Colonic mucosa (tissue), 4 donors: Measurements from ENCODE around the gene SMDT1. TPM values are rescaled to one million over a fixed set of nuclear protein-coding genes. Genes with fewer than 3 reads are reported as not detected.
A peak's percentile ranks its signal among the peaks of the same experiment; 100 is the strongest.

Experiments used
- DNase-seq: peaks from one replicate; pipeline ENCODE4 v3.0.0-alpha.2; 2020
- H3K27ac ChIP-seq: fragments of 200-600 bp; one replicate; pipeline ENCODE4 v1.8.0; 2021
- H3K27me3 ChIP-seq: fragments of 200-600 bp; one replicate; pipeline ENCODE4 v1.8.0; 2021
- H3K36me3 ChIP-seq: fragments of 200-600 bp; one replicate; pipeline ENCODE4 v1.8.0; 2021
- H3K4me1 ChIP-seq: fragments of 200-600 bp; one replicate; pipeline ENCODE4 v1.8.0; 2021; ENCODE audit warnings: mild to moderate bottlenecking
- H3K4me3 ChIP-seq: fragments of 200-600 bp; one replicate; pipeline ENCODE4 v1.8.0; 2021
- H3K9ac ChIP-seq, 2 donors: one replicate each; pipeline ENCODE4 v1.7.0; 2013; ENCODE audit warnings: control low read depth in 2 of 2, low read depth in 2 of 2, low read length in 2 of 2
- H3K9me3 ChIP-seq: fragments of 200-600 bp; one replicate; pipeline ENCODE4 v1.8.0; 2021
- intact Hi-C: fragments of 100-400 bp; cut with DNase I; formaldehyde crosslinking; loops from one replicate; pipeline ENCODE4 v1.14.1; 2022
- total RNA-seq, 2 donors: library from RNA; stranded (reverse); fragmentation: NEBNext Ultra II Directional in 1 of 2; extraction: Animal tissue kit (Norgen Biotek cat#: 25700) in 1 of 2; gene quantifications; one replicate each; pipeline ENCODE4 v1.2.1, GENCODE V29; 2021
- TF ChIP-seq, protein P1 (sequence below): fragments of 200-600 bp; IDR thresholded peaks from one replicate; pipeline ENCODE4 v1.8.0; 2022; ENCODE audit warnings: antibody characterized with exemption, mild to moderate bottlenecking
- donor health status: healthy.
- donor health status: DM: no; HTN: no; CAD: no.
- donor health status: DM: no; HTN: no; CAD: no.

Gene SMDT1
- total RNA-seq, 2 donors from 2014 or later = 125 to 135 TPM

DNA sequence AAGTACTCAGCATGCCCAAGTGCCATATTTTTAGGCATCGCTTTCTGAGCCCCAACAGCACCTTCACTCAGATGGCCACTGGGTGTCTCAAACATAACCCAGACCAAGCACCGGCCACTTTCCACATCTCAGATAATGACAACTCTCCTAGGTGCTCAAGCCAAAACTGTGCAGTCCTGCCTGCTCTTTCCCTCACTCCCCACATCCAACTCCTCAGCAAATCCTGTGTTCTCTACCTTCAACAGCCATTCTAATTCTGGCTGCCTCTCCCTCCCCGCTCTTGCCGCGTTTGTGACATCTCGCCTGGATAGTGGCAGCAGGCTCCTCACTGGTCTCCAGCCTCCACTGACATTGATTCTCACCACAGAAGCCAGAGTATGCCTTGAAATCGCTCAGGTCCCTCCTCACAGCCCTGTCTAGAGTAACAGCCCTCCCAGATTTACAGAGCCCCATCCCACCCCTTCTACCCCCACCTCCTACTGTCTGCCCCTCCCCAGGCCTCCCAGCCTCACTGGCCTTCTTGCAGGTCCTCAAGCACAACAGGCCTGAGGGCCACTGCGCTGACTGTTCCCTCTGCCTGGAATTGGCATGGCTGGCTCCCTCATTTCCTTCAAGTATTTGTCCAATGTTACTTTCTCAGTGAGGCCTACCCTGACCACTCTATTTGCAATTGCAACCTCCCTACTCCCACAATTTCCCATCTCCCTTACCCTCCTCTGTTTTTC, 6.7 kb upstream of the SMDT1 start:
- intact Hi-C loops = no loop called here
- Histone ChIP-seq H3K9me3 (no peaks in the 10 kb centered on the region), H3K27me3 (no peaks in the 10 kb centered on the region), H3K36me3 (no peaks in the 10 kb centered on the region), H3K4me1 (peaks cover 4% of the 10 kb centered on the region), H3K9ac (no peak overlapping the region), H3K4me3 (no peak overlapping the region), H3K27ac (no peak overlapping the region)
- DNase-seq = no peak
- TF ChIP-seq, protein P1, sequence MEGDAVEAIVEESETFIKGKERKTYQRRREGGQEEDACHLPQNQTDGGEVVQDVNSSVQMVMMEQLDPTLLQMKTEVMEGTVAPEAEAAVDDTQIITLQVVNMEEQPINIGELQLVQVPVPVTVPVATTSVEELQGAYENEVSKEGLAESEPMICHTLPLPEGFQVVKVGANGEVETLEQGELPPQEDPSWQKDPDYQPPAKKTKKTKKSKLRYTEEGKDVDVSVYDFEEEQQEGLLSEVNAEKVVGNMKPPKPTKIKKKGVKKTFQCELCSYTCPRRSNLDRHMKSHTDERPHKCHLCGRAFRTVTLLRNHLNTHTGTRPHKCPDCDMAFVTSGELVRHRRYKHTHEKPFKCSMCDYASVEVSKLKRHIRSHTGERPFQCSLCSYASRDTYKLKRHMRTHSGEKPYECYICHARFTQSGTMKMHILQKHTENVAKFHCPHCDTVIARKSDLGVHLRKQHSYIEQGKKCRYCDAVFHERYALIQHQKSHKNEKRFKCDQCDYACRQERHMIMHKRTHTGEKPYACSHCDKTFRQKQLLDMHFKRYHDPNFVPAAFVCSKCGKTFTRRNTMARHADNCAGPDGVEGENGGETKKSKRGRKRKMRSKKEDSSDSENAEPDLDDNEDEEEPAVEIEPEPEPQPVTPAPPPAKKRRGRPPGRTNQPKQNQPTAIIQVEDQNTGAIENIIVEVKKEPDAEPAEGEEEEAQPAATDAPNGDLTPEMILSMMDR = no peak

GRCh38 chr22:42073621-42074041, 5.9 kb upstream of the SMDT1 start:
- TF ChIP-seq, protein P1 = no peak
- intact Hi-C loops = no loop called here
- no peak for DNase-seq
- Histone ChIP-seq H3K9me3 (no peaks in the 10 kb centered on the region), H3K27ac (peak overlapping the region; percentile 73), H3K36me3 (no peaks in the 10 kb centered on the region), H3K27me3 (no peaks in the 10 kb centered on the region), H3K4me3 (peak overlapping the region; percentile 63), H3K9ac (peak overlapping the region; percentile 80 to 91), H3K4me1 (peaks cover 10% of the 10 kb centered on the region)

GRCh38 chr22:42074132-42074811, 5.2 kb upstream of the SMDT1 start, which contains the start of gene PHETA2:
TSS of gene PHETA2 (plus strand) at chr22:42074248. CDS start at chr22:42077294, 3,046 bp downstream.
- intact Hi-C loops = no loop called here

GRCh38 chr22:42074846-42075676, 4.4 kb upstream of the SMDT1 start:
- H3K27me3 ChIP-seq = no peaks in the 10 kb centered on the region

More at GRCh38 chr22:42074132-42074811, 5.2 kb upstream of the SMDT1 start, which contains the start of gene PHETA2:
- peak within 1 kb of the TSS; percentile 73 for H3K27ac ChIP-seq
- TF ChIP-seq, protein P1 = peak; percentile 45
- H3K9me3 ChIP-seq = no peaks in the 10 kb centered on the region
- peak; percentile 65 for DNase-seq
- no peaks in the 10 kb centered on the region for H3K27me3 ChIP-seq
- H3K4me3 ChIP-seq = peak within 1 kb of the TSS; percentile 63
- peaks cover 11% of the 10 kb centered on the region for H3K4me1 ChIP-seq
- no peaks in the 10 kb centered on the region for H3K36me3 ChIP-seq
- peak within 1 kb of the TSS; percentile 80 to 91 for H3K9ac ChIP-seq

More at GRCh38 chr22:42074846-42075676, 4.4 kb upstream of the SMDT1 start:
- Histone ChIP-seq H3K9me3 (no peaks in the 10 kb centered on the region), H3K9ac (peak overlapping the region; percentile 80 to 91), H3K4me3 (peak overlapping the region; percentile 63), H3K4me1 (peaks cover 7% of the 10 kb centered on the region), H3K27ac (peak overlapping the region; percentile 73), H3K36me3 (no peaks in the 10 kb centered on the region)
- DNase-seq = no peak
- TF ChIP-seq, protein P1 = no peak
- intact Hi-C loops = no loop called here
